Glutamatergic neuron (in vitro differentiated cells): ENCODE measurements around the gene SHTN1. TPM values are rescaled to one million over a fixed set of nuclear protein-coding genes. Genes with fewer than 3 reads are reported as not detected.
A peak's percentile ranks its signal among the peaks of the same experiment; 100 is the strongest.

Experiments
- DNase-seq: peaks from one replicate; pipeline ENCODE4 v3.0.0; 2022
- H3K27ac Mint-ChIP-seq: one replicate; pipeline ENCODE4 v1.8.0; 2020; ENCODE audit warnings: mild to moderate bottlenecking, mixed read lengths, inconsistent platforms; ENCODE audit not compliant: unreplicated experiment
- H3K27me3 Mint-ChIP-seq: one replicate; pipeline ENCODE4 v1.8.0; 2020; ENCODE audit warnings: mild to moderate bottlenecking, moderate library complexity, mixed read lengths, inconsistent platforms; ENCODE audit not compliant: unreplicated experiment
- H3K36me3 Mint-ChIP-seq: one replicate; pipeline ENCODE4 v1.8.0; 2020; ENCODE audit warnings: mild to moderate bottlenecking, mixed read lengths, inconsistent platforms; ENCODE audit not compliant: unreplicated experiment
- H3K4me1 Mint-ChIP-seq: one replicate; pipeline ENCODE4 v1.8.0; 2020; ENCODE audit warnings: mild to moderate bottlenecking, low read depth, mixed read lengths, inconsistent platforms; ENCODE audit not compliant: unreplicated experiment
- H3K4me3 Mint-ChIP-seq: one replicate; pipeline ENCODE4 v1.8.0; 2020; ENCODE audit warnings: mild to moderate bottlenecking, mixed read lengths, inconsistent platforms; ENCODE audit not compliant: unreplicated experiment
- H3K9me3 Mint-ChIP-seq: one replicate; pipeline ENCODE4 v1.8.0; 2020; ENCODE audit warnings: mild to moderate bottlenecking, moderate library complexity, mixed read lengths, inconsistent platforms; ENCODE audit not compliant: unreplicated experiment
- CTCF ChIP-seq: fragments of 200-600 bp; sonication (generic); IDR thresholded peaks from one replicate; pipeline ENCODE4 v1.5.0; 2021; ENCODE audit not compliant: partially characterized antibody, unreplicated experiment
- total RNA-seq: library from RNA; stranded (reverse); fragmentation: NEBNext Ultra II Directional; extraction: Animal tissue kit (Norgen Biotek cat#: 25700); gene quantifications from one replicate; pipeline ENCODE4 v1.2.1, GENCODE V29; 2021; ENCODE audit not compliant: unreplicated experiment

SHTN1 gene
- total RNA-seq, 1 donor from 2014 or later = 54.8 TPM

GRCh38 chr10:116994113-116994890 is 10.7 kb downstream of the SHTN1 start:
- no peak overlapping the region for H3K27ac Mint-ChIP-seq
- no peaks in the 10 kb centered on the region for H3K27me3 Mint-ChIP-seq
- TF ChIP-seq CTCF = no peak
- H3K9me3 Mint-ChIP-seq = peaks cover 5% of the 10 kb centered on the region
- H3K36me3 Mint-ChIP-seq = no peaks in the 10 kb centered on the region
- no peak for DNase-seq
- no peak overlapping the region for H3K4me3 Mint-ChIP-seq
- H3K4me1 Mint-ChIP-seq = peaks cover 25% of the 10 kb centered on the region

GRCh38 chr10:116993610-116994009 is 11.4 kb downstream of the SHTN1 start:
- no peaks in the 10 kb centered on the region for H3K27me3 Mint-ChIP-seq
- no peak overlapping the region for H3K4me3 Mint-ChIP-seq
- no peaks in the 10 kb centered on the region for H3K36me3 Mint-ChIP-seq
- peaks cover 28% of the 10 kb centered on the region for H3K4me1 Mint-ChIP-seq
- no peak for TF ChIP-seq CTCF
- no peak for DNase-seq
- H3K9me3 Mint-ChIP-seq = peaks cover 5% of the 10 kb centered on the region
- no peak overlapping the region for H3K27ac Mint-ChIP-seq

- TF ChIP-seq CTCF = no peak
- no peak overlapping the region for H3K27ac Mint-ChIP-seq
- peaks cover 29% of the 10 kb centered on the region for H3K4me1 Mint-ChIP-seq
- H3K4me3 Mint-ChIP-seq = no peak overlapping the region
- no peaks in the 10 kb centered on the region for H3K27me3 Mint-ChIP-seq
- H3K9me3 Mint-ChIP-seq = peaks cover 3% of the 10 kb centered on the region
- DNase-seq = no peak
- H3K36me3 Mint-ChIP-seq = no peaks in the 10 kb centered on the region
These were observed 12.8 kb downstream of the SHTN1 start for GRCh38 chr10:116992183-116992582.

- Mint-ChIP-seq H3K36me3 (no peaks in the 10 kb centered on the region), H3K27ac (peak overlapping the region; percentile 63), H3K9me3 (peaks cover 3% of the 10 kb centered on the region), H3K27me3 (no peaks in the 10 kb centered on the region), H3K4me3 (peak overlapping the region; percentile 25), H3K4me1 (peaks cover 29% of the 10 kb centered on the region)
- TF ChIP-seq CTCF = no peak
- no peak for DNase-seq
These were observed 14.6 kb downstream of the SHTN1 start for GRCh38 chr10:116990276-116990800.

GRCh38 chr10:116989439-116989838 is 15.5 kb downstream of the SHTN1 start:
- H3K27ac Mint-ChIP-seq = peak overlapping the region; percentile 85
- H3K36me3 Mint-ChIP-seq = no peaks in the 10 kb centered on the region
- peak overlapping the region; percentile 23 for H3K4me3 Mint-ChIP-seq
- no peak for DNase-seq
- no peak for TF ChIP-seq CTCF
- H3K27me3 Mint-ChIP-seq = no peaks in the 10 kb centered on the region
- H3K4me1 Mint-ChIP-seq = peaks cover 31% of the 10 kb centered on the region
- H3K9me3 Mint-ChIP-seq = peaks cover 3% of the 10 kb centered on the region
